CD4-positive, alpha-beta T cell treated with Interleukin-6 at 100 ng/mL for 8 hours (primary cell): Measurements from ENCODE around the gene NEURL1B.

Experiments used
- DNase-seq: peaks from one replicate; pipeline ENCODE4 v3.0.0-alpha.2; 2020; ENCODE audit warnings: mixed read lengths, low spot score

The NEURL1B gene

DNA sequence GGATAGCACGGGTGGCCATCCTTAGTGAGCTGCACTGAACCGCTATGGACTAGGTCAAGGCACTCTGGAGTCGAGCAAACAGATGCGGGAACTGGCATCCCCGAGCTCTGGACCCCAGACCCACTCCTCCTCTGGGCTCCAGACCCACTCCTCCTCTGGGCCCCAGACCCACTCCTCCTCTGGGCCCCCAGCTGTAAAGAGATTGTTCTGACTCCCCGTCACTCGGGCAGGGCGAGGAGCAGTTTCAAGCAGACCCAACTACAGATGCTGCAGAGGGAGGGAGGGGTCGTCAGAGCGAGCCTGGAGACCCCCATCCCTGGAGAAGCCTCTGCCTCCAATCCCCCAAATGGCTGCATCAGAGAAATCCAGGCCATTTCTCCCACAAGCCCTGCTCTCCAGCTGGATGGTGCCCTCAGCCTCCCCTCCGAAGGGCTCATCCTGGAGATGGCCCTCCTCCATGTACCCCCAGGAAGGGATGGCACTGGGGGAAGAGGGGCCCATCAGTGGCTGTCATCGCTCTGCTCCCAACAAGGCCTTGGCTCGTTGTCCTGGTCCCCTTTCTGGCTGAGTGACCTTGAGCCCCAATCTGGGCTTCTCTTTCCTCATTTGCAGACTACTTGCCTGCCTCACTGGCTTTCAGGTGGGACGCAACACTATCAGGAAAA lies 91.3 kb downstream of the NEURL1B start:
- DNase-seq: no peak

- DNase-seq: no peak
These were observed 92.3 kb downstream of the NEURL1B start for GRCh38 chr5:172733131-172733973.

DNA sequence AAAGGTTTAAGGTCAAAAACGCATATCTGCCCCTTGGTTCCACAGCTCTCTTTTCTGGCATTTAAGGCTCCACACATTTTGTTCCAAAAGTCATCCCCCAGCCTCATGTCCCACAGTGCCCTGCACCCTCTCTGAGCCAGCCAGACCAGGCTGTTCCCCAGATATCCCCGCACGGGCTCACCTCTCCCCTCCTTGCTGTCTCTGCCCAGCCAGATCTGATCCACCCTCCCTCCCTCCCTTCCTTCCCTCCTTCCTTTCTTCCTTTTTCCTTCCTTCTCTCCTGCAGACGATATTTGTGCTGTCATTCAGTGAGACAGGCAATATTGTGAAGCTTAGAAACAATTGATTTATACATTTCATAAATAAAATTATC lies 92.9 kb downstream of the NEURL1B start:
- DNase-seq: no peak

DNA sequence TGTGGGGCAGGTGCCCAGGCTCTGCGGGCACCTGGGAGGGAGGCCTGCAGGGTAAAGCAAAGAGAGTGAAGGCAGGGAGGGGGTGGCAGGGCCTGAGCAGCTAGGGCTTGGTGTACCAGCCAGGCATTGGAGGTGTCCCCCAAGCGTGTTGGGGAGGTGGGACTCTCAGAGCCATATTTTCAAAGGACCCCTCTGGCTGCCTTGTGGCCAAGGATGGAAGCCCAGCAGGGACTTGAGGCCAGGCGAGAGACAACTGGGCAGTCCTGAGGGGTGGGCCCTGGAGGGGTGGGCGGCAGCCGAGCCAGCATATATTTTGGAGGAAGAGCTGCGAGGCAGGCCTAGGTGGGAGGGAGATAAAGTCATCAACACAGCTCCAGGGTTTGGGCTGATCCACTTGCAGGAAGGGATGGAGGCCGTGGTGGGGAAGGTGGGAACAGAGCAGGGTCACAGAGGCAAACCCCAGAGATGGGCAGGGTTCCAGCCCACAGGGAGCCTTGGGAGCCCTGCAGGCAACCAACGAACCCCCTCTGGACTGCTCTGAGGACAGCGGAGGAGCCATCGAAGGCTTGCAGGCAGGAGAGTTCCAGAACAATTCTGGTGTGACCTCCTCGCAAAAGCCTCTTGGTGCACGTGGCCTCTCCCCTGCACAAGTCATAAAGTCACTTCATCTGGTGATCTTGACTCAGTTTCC lies 94.2 kb downstream of the NEURL1B start:
- DNase-seq: no peak

GRCh38 chr5:172736508-172737135 lies 95.6 kb downstream of the NEURL1B start:
- DNase-seq: no peak

DNA sequence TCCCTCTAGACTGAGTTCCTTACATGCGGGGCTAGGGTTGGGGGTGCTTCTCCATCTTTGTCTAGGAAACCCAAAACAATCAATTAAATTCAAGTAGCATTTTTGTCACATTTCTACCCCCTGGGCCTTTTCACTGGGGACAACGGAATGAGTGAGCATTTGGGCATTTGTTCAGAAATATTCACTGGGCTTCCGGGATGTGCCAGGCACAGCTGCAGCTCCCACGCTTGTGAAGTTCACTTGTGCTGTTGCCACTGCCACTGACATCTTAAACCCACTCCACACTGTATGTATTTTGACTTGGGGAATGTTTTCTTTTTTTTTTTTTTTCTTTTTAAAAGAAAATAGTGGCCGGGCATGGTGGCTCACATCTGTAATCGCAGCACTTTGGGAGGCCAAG lies 98.3 kb downstream of the NEURL1B start:
- no peak for DNase-seq

- DNase-seq: no peak
These were observed 99.6 kb downstream of the NEURL1B start for GRCh38 chr5:172740428-172741205.
